ENCODE results near the gene TJP3.
A peak's percentile ranks its signal among the peaks of the same experiment; 100 is the strongest.

TJP3 gene

DNA sequence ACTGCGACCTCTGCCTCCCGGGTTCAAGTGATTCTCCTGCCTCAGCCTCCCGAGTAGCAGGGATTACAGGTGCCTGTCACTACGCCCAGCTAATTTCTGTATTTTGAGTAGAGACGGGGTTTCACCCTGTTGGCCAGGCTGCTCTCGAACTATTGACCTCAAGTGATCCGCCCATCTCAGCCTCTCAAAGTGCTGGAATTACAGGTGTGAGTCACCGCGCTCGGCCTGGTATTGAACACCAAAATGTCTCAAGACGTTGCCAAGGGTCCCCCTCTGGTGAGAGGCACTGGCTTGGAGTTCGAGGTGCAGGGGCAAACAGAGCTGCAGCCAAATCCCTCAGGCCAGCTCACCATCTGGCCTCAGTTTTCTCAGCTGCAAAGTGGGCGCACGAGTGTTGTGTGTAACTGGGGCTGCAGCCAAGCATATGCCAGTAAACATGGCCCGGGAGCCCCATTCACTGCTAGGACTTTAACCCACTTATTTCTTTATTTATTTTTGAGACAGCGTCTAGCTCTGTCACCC is 8.0 kb downstream of the TJP3 start:
- no peak for DNase-seq (ENCODE audit: low read depth)

DNA sequence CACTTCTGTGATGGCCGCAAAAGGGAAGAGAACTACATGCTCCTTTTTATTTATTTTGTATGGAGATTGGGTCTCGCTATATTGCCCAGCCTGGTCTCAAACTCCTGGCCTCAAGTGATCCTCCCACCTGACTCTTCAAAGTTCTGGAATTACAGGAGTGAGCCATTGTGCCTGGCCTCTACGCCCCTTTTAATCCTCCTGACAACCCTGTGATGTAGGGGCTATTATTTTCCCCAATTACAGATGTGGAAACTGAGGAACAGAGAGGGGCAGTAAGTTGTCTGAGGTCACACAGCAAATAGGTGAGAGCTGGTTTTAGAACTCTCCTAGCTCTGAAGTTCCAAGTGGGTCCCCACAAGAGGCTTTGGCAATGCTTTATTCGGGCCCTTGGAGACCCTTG is 11.7 kb downstream of the TJP3 start:
- no peak for DNase-seq (ENCODE audit: low read depth)

DNA sequence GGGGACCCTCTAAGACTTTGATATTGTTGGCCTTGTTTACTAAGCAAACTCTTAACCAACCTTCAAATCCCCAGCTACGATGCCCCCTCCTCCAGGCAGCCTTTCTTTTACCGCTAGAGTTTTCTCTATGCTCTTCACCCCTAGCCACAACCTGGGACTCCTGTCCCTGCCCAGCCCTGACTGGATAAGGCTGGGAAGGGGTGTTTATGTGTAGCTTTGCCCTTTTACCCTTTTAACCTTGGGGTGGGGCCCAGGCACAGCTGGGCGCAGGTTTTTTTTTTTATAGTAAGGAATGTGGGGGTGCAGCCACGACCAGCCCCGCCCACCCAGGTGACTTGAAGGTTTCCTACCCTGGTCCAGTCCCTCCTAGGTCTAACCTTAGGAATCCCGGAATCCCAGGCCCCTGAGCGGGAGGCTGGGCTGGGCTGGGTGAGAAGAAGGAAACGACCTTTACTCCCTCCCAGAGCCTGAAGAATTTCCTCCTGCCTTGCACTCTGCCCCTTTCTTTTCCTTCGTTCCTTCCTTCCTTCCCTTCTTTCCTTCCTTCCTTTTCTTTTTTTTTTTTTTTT is 12.2 kb downstream of the TJP3 start:
- DNase-seq (ENCODE audit: low read depth), result no peak

DNA sequence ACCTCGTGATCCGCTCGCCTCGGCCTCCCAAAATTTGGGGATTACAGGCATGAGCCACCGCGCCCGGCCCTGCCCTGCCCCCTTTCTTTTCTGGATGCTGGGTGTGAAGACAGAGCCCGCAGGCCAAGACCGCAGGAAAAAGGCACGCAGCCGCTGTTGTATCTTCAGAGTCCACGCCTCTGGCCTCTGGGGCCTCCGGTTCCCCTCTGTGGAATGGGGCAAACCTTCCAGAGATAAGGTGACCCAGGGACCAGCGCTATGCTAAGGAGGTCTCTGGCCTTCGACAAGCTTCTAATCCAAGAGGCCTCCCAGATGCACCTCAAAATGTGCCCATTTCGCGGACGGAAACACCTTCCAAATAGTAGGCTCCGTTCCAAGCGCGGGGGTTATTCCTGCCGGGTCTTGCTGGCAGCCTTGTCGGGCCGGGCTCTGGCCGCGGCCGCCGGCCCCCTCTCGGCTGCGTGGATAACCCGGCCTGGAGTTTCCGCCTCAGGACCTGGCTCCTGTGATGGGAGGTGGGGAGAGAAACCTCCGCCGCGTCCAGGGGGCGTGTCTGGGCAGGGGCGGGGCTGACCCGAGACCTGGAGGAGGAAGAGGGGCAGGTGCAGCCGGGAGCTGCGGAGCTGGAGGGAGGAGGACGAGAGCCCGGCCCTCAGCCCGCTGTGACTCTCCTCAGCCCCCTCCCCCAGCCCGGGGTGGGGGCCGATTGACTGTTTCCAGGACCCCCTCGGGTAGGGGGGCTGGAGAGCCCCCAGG is 13.1 kb downstream of the TJP3 start:
- peak; percentile 39 for DNase-seq (ENCODE audit: low read depth)

DNA sequence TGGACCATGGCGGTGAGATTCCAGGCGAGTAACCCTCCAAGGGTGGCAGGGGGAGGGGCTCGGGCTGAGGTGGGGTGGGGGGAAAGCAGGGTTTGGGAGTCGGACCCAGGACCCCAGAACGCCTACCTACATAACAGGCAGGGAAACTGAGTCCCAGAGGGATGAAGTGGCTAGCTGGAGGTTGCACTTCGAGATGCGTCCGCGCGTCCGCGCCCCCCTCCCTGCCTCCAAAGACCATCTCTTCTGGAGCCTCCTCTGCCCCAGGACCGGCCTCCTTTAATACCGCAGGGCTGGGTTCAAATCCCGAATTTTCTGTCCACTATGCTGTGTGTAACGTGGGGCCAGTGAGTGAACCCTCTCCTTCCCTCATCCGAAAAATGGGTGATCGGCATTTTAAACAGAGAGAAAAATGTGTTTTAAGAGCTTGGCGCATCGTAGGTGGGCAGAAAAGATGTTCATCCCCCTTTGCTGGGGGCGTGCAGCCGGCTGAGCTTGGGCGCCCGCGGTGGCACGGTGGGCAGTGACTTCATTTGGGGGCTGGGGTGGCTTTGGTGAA is 13.8 kb downstream of the TJP3 start:
- no peak for DNase-seq (ENCODE audit: low read depth)

DNA sequence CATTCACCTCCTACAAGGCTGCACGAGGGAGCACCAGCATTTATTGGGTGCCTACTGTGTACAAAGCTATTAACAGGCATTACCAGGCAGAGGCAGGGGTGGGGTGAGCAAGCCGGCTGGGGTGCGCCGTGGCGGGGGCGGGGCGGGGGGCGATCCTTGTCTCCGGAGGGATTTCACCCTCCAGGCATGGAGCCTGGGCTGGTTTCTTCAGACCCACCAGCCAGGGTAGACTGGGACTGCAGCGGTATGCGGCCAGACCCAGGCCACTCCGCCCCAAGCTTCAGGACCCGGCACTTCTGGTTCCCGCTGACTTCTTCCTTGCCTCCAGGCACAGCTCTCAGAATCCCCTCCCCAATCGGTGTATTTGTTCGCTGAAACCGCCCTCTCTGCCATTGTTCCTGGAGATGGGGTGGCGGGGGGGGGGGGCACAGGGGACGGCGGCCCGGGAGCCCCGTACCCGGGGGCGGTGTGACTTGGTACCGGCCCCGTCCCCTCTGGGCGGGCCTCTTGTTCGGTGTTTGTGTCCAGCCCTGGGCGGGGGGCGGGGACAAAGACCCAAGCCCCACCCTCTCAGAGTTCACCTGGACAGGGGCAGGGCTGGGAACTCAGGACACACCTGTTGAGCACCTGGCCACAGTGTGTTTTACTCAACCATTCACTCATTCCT is 14.4 kb downstream of the TJP3 start:
- no peak for DNase-seq (ENCODE audit: low read depth)

DNA sequence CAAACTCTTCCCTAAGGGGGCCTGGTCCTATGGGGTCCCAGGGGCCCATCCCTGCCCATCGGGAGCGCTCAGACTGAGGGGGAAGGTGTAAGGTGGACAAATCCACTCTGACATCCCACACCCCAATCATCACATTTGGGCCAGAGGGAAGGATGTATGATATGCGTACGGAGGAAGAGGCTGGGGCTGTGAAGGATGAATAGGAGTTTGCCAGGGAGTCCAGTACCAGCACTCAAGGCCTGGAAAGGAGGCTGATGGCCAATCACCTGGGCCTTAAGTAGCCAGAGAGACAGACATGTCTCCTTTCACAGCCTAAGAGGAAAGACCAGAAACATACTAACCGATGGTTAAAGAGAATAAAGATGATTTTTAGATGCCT is 14.9 kb downstream of the TJP3 start:
- no peak for DNase-seq (ENCODE audit: low read depth)

DNA sequence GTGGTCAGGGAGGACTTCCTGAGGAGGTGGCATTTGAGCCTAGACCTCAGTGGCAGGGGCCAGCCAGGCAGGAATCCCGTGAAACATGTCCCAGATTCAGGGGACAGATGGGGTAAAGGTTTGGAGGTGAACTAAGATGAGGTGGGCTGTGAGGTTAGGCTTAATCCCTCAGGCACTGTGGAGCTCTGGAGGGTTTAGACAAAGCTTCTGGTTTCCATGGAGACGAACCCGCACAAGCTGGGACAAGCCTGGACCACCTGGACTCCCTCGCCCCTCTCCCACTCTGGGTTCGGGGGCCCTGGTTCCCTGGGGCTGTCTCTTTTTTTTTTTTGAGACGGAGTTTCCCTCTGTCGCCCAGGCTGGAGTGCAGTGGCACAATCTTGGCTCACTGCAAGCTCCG is 15.7 kb downstream of the TJP3 start:
- no peak for DNase-seq (ENCODE audit: low read depth)

DNA sequence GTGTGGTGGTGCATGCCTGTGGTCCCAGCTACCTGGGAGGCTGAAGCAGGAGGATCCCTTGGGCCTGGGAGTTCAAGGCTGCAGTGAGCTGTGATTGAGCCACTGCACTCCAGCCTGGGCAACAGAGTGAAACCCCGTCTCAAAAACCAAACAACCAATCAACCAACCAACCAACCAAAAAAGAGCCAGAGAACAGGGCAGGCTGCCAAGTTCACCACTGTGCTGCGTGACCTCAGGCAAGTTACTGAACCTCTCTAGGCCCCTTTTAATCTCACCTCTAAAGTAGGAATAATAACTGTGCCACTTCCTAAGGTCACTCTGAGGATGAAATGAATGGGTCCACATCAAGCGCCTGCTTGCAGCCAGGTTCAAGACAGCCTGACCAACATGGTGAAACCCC is 16.9 kb downstream of the TJP3 start:
- no peak for DNase-seq (ENCODE audit: low read depth)

DNA sequence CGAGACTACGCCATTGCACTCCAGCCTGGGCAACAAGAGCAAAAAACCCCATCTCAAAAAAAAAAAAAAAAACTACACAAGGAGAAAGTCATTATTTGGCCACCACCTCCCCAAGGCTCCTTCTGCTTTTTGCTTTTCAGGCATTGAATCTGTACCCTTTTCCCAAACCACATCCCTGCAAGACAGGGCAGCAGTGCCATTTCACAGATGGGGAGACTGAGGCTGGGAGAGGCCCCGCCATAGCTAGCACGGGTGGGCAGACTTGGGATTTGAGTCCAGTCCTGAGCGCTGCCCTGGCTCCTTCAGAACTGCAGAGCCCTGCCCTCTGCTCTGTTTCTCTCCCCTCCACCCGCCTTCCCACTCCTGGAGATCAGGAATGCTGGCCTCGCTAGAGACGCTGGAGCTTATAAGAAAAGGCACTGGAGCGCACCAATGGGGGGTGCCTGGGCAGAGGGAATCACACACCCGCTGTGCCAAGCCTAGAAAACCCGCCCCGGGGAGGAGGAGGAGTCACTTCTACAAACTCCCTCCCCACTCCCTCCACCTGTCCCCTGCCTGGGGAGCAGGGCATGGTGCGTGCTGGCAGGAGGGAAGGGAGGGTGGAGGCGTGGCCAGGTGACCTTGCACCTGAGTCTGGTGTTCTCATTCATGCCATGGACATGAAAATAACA is 17.6 kb downstream of the TJP3 start:
- no peak for DNase-seq (ENCODE audit: low read depth)

DNA sequence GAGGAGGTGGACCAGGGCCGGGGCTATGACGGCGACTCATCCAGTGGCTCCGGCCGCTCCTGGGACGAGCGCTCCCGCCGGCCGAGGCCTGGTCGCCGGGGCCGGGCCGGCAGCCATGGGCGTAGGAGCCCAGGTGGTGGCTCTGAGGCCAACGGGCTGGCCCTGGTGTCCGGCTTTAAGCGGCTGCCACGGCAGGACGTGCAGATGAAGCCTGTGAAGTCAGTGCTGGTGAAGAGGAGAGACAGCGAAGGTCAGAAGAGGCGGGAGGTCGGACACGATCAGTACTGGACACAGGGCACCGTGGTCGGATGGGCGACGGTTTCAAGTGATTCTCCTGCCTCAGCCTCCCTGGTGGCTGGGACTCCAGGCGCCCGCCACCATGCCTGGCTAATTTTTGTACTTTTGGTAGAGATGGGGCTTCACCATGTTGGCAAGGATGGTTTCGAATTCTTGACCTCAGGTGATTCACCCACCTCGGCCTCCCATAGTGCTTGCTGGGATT is 22.3 kb downstream of the TJP3 start:
- no peak for DNase-seq (ENCODE audit: low read depth)

DNA sequence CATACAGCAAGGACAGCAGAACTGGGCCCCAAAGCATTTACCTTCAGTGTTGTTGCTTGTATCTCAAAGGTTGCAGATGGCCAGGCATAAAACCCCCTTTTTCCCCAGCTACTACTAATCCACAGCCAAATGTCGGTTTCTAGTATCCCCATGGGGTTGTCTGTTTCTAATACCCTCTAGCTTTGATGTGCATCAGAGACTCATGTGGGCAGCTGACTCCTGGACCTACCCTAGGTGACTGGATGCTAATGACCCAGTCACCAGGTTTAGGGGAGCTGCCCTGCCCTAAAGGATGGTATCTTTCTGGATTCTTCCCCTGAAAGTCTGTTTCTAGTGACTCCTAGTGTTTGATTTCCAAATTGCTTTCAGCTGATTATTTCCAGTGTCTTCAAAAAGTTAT is 23.9 kb downstream of the TJP3 start:
- no peak for DNase-seq (ENCODE audit: low read depth)

DNA sequence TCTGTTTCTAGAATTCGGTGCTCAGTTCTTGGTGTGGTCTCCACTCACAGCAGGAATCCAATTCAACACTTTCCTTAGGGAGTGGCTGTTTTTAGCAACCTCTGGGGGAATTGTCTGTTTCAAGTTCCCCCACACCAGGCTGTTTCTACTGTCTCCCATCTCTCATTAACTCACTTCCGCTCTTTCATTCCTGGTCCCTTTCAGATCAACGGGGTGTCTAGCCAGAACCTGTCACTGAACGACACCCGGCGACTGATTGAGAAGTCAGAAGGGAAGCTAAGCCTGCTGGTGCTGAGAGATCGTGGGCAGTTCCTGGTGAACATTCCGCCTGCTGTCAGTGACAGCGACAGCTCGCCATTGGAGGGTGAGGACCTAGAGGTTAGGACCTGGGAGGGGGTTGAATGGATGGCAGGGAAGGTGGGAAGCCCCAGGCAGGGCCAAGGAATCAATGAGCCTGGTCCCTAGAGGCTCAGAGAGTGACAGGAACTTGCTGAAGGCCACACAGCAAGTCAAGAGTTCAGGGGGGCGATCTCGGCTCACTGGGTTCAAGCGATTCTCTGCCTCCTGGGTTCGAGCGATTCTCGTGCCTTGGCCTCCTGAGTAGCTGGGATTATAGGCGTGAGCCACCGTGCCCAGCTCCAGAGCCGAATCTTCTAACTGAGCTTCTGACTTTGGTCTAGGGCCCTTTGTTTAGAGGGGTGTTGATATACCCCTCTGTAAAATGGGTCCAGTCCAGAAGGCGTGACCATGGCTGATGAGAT is 25.5 kb downstream of the TJP3 start:
- no peak for DNase-seq (ENCODE audit: low read depth)

DNA sequence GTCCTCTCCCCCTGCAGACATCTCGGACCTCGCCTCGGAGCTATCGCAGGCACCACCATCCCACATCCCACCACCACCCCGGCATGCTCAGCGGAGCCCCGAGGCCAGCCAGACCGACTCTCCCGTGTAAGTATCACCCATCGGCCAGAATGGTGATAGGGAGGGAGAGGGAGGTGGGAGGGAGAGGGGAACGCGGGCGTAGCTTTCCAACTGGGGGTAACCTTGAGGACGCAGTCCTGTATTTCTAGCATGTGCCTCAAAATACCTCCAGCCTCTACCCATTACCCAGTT is 26.1 kb downstream of the TJP3 start:
- DNase-seq (ENCODE audit: low read depth), result no peak

DNA sequence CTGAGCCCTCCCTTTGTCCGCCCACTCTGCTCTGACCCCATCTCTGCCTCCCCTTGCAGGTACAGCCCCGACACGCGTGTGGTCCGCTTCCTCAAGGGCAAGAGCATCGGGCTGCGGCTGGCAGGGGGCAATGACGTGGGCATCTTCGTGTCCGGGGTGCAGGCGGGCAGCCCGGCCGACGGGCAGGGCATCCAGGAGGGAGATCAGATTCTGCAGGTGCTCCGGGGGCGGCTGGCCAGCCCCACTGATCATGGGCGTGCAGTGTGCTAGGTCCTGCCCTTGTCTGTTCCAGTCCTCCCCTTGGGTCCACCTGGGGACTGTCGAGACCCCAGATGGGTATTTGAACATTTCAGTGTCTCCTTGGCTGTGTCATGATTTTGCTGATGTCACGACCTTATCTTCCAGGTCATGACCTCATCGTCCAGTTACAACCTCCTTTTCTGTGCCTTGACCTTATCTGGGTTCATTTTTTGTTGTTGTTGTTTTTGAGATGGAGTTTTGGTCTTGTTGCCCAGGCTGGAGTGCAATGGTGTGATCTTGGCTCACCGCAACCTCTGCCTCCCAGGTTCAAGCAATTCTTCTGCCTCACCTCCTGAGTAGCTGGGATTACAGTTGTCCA is 28.0 kb downstream of the TJP3 start:
- no peak for DNase-seq (ENCODE audit: low read depth)

DNA sequence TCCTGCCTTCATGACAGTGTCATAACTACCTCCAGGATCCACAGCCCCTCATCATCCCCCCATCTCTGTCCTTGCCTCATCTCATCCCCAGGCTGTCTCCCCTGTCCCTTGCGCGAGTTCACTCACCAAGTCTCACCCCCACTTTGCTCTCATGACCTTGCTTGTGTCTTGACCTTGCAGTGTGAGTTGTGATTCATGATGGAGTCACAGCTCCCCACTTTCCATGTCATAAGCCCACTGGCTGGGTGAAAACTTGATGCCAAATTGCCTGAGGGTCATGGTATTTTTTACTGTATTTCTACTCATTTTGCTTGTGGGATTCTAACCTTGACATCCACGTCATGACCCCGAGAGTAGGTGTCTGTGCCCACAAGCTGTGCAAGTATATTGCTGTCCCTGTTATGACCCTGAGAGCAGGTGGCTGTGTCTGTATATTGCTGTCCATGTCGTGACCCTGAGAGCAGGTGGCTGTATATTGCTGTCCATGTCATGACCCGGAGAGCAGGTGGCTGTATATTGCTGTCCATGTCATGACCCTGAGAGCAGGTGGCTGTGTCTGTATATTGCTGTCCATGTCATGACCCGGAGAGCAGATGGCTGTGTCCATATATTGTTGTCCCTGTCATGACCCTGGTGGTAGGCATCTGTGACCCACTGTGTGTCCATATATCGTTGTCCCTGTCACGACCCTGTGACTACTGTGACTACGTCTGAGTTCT is 29.5 kb downstream of the TJP3 start:
- no peak for DNase-seq (ENCODE audit: low read depth)

DNA sequence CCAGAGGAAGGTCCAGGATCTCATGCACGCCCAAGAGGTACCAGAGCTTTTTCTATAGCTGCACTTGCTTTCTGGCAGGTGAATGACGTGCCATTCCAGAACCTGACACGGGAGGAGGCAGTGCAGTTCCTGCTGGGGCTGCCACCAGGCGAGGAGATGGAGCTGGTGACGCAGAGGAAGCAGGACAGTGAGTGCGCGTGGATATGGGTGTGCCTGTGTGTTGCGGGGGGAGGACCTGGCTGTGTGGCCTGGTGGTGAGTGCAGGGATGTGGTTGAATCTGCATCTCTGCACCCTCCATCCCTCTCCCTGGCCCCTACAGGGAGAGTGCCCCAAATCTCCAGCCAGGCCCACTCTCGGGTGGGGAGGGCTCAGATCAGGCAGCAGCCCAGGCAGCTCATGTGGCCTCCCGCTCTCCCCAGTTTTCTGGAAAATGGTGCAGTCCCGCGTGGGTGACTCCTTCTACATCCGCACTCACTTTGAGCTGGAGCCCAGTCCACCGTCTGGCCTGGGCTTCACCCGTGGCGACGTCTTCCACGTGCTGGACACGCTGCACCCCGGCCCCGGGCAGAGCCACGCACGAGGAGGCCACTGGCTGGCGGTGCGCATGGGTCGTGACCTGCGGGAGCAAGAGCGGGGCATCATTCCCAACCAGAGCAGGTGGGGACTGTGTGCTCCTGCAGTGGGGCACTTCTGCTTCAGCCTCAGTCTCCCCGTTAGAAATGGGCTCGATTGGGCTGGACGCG is 30.5 kb downstream of the TJP3 start:
- no peak for DNase-seq (ENCODE audit: low read depth)

DNA sequence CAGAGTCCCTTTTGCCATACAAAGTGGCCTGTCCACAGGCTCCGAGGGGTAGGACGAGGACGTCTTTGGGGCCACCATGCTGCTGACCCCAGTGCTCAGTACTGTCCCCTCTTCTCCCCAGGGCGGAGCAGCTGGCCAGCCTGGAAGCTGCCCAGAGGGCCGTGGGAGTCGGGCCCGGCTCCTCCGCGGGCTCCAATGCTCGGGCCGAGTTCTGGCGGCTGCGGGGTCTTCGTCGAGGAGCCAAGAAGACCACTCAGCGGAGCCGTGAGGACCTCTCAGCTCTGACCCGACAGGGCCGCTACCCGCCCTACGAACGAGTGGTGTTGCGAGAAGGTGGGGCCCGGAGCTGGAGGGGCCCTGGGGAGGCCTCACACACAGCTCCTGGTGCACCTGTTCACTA is 32.2 kb downstream of the TJP3 start:
- DNase-seq (ENCODE audit: low read depth), result no peak

DNA sequence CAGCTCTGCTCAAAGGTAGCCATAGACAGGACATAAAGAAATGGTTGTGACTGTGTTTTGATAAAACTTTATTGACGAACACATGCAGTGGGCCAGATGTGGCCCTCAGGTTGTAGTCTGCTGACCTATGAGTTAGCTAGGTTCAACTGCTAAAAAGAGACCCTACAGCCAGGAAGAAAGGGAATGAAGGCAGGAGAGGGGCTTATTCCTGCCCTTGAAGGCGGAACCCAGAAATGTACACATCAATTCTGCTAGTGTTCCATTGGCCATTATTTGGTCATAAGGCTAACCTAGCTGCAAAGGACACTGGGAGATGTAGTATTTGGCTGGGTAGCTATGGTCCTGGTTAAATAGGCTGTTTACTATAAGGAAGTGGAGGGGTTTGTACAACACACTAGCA is 35.3 kb downstream of the TJP3 start:
- DNase-seq (ENCODE audit: low read depth), result no peak
